H1 (cell line): ENCODE measurements around the gene COA1. TPM values are rescaled to one million over a fixed set of nuclear protein-coding genes. Genes with fewer than 3 reads are reported as not detected.

Source experiments
- FOSL1 ChIP-seq: IDR thresholded peaks from 2 replicates; pipeline ENCODE4 v1.6.1; 2011; ENCODE audit warnings: mild to moderate bottlenecking, low read depth, low read length, moderate library complexity; ENCODE audit not compliant: insufficient read depth
- RBBP5 ChIP-seq: IDR thresholded peaks from 2 replicates; pipeline ENCODE4 v1.7.1; 2012; ENCODE audit warnings: low read depth, mild to moderate bottlenecking, inconsistent platforms, low read length, moderate library complexity, borderline replicate concordance
- RXRA ChIP-seq: IDR thresholded peaks from 2 replicates; pipeline ENCODE4 v1.6.1; 2011; ENCODE audit warnings: low read depth, mild to moderate bottlenecking, low read length, moderate library complexity; ENCODE audit not compliant: insufficient read depth
- polyA plus RNA-seq, 7 experiments: library from polyadenylated mRNA; depleted of rRNA in 3 of 7; stranded (reverse) in 5 of 7; unstranded in 2 of 7; fragments of >200 nt in 5 of 7; fragments of 200-250 nt in 2 of 7; gene quantifications; 1 replicate in 5 of 7; 2 replicates in 1 of 7; 4 replicates in 1 of 7; pipeline versions ENCODE4 v1.2.1 to v1.2.3, GENCODE V29; 2011 to 2013; ENCODE audit warnings: missing spikeins in 2 of 7, mixed read lengths in 2 of 7
- total RNA-seq: library from RNA; stranded (reverse); fragmentation: NEBNext Ultra II Directional; extraction: Animal tissue kit (Norgen Biotek cat#: 25700); gene quantifications from 2 replicates; pipeline ENCODE4 v1.2.1, GENCODE V29; 2021

The COA1 gene
- total and polyA plus RNA-seq, 2 of the 8 experiments (the other 6 are each of a cell fraction or from before 2014, with no cell fraction given): 98.6 to 143 TPM

GRCh38 chr7:43639858-43640491, 89.3 kb downstream of the COA1 start (continued):
- no peak for TF ChIP-seq RXRA
- TF ChIP-seq RBBP5: no peak
- TF ChIP-seq FOSL1: no peak
